MM.1S (cell line): ENCODE data around the gene CAB39L.

Experiments
- EZH2 ChIP-seq: fragments of 300-600 bp; sonication (generic); optimal IDR thresholded peaks from 2 replicates; pipeline ENCODE3; 2017; ENCODE audit warnings: low read depth, mild to moderate bottlenecking, antibody characterized with exemption, low read length, mixed read lengths
- EZH2phosphoT487 ChIP-seq: fragments of 300-600 bp; sonication (generic); IDR thresholded peaks from 2 replicates; pipeline ENCODE4 v1.6.1; 2018; ENCODE audit warnings: antibody characterized with exemption, low read length
- TF ChIP-seq, protein P1 (sequence below): fragments of 300-600 bp; sonication (generic); IDR thresholded peaks from 2 replicates; pipeline ENCODE4 v1.5.1; 2016; ENCODE audit warnings: antibody characterized with exemption, low read length, mixed read lengths

DNA sequence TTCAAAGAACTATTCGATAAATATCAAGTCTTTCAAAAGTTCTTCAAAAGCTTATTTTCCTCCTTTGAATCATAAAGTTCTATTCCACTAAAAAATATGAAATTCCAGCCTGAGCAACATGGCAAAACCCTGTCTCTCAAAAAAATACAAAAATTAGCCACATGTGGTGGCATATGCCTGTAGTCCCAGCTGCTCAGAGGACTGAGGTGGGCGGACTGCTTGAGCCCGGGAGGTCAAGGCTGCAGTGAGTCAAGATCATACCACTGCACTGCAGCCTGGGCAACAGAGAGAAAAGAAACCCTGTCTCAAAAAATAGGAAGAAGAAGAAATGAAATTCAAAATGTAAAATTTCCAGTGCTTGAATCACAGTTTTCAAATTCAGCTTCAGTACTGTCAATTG is 24.6 kb downstream of the CAB39L start:
- TF ChIP-seq, protein P1, sequence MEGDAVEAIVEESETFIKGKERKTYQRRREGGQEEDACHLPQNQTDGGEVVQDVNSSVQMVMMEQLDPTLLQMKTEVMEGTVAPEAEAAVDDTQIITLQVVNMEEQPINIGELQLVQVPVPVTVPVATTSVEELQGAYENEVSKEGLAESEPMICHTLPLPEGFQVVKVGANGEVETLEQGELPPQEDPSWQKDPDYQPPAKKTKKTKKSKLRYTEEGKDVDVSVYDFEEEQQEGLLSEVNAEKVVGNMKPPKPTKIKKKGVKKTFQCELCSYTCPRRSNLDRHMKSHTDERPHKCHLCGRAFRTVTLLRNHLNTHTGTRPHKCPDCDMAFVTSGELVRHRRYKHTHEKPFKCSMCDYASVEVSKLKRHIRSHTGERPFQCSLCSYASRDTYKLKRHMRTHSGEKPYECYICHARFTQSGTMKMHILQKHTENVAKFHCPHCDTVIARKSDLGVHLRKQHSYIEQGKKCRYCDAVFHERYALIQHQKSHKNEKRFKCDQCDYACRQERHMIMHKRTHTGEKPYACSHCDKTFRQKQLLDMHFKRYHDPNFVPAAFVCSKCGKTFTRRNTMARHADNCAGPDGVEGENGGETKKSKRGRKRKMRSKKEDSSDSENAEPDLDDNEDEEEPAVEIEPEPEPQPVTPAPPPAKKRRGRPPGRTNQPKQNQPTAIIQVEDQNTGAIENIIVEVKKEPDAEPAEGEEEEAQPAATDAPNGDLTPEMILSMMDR = no peak
- no peak for TF ChIP-seq EZH2phosphoT487
- TF ChIP-seq EZH2 = no peak
